HepG2 (cell line): ENCODE results near the gene FN1. TPM values are rescaled to one million over a fixed set of nuclear protein-coding genes. Genes with fewer than 3 reads are reported as not detected.

Experiments
- FOXA1 ChIP-seq, 2 experiments: fragments of 450-650 bp in 1 of 2; sonication (generic) in 1 of 2; formaldehyde crosslinking in 1 of 2; IDR thresholded peaks; 2 replicates each; pipeline versions ENCODE4 v1.4.0 to v1.6.1; 2016 to 2020; ENCODE audit warnings: missing genetic modification reagents in 1 of 2
- JUN ChIP-seq: sonication (generic); formaldehyde crosslinking; IDR thresholded peaks from 2 replicates; pipeline ENCODE4 v1.4.0; 2020; ENCODE audit warnings: mild to moderate bottlenecking, missing genetic modification reagents
- KDM5A ChIP-seq: fragments of 200-600 bp; sonication (generic); IDR thresholded peaks from 2 replicates; pipeline ENCODE4 v1.7.0; 2018; ENCODE audit warnings: antibody characterized with exemption, mild to moderate bottlenecking, low read length, borderline replicate concordance
- ONECUT2 ChIP-seq: sonication (generic); formaldehyde crosslinking; IDR thresholded peaks from 2 replicates; pipeline ENCODE4 v1.4.0; 2020; ENCODE audit warnings: missing genetic modification reagents
- TBL1XR1 ChIP-seq: fragments of 150-350 bp; IDR thresholded peaks from 2 replicates; pipeline ENCODE4 v1.6.1; 2014; ENCODE audit warnings: borderline replicate concordance, low read length; ENCODE audit not compliant: partially characterized antibody
- ZSCAN30 ChIP-seq: sonication (generic); formaldehyde crosslinking; IDR thresholded peaks from 2 replicates; pipeline ENCODE4 v1.5.0; 2020; ENCODE audit warnings: mild to moderate bottlenecking, missing genetic modification reagents
- polyA plus RNA-seq, 8 experiments: library from polyadenylated mRNA; depleted of rRNA in 3 of 8; stranded (reverse) in 7 of 8; unstranded in 1 of 8; fragments of >200 nt; fragmentation: Illumina TruSeq in 4 of 8; extraction: Trizol in 4 of 8; gene quantifications; 2 replicates each; pipeline versions ENCODE4 v1.2.1 to v1.2.3, GENCODE V29; 2011 to 2016; ENCODE audit warnings: low read depth in 4 of 8, missing spikeins in 1 of 8, mixed read lengths in 1 of 8; ENCODE audit not compliant: insufficient read depth in 1 of 8
- total RNA-seq, 5 experiments: library from RNA; depleted of rRNA; stranded (reverse); fragments of >200 nt; fragmentation: Illumina TruSeq; extraction: Trizol; gene quantifications; 2 replicates each; pipeline ENCODE4 v1.2.3, GENCODE V29; 2016; ENCODE audit warnings: low read depth in 1 of 5
- TF ChIP-seq, protein P1 (sequence below): sonication (generic); formaldehyde crosslinking; IDR thresholded peaks from 2 replicates; pipeline ENCODE4 v1.4.0; 2020; ENCODE audit warnings: missing genetic modification reagents, borderline replicate concordance
- TF ChIP-seq, protein P2 (sequence below): sonication (generic); formaldehyde crosslinking; IDR thresholded peaks from 2 replicates; pipeline ENCODE4 v1.9.0; 2022; ENCODE audit warnings: low read depth, missing genetic modification reagents
- TF ChIP-seq, protein P3 (sequence below): IDR thresholded peaks from 2 replicates; pipeline ENCODE4 v1.6.1; 2016; ENCODE audit warnings: mild to moderate bottlenecking, missing biosample characterization, missing genetic modification reagents
- TF ChIP-seq, protein P4 (sequence below): sonication (generic); formaldehyde crosslinking; IDR thresholded peaks from 2 replicates; pipeline ENCODE4 v1.4.0; 2020; ENCODE audit warnings: missing genetic modification reagents
- TF ChIP-seq, protein P5 (sequence below): sonication (generic); formaldehyde crosslinking; IDR thresholded peaks from 2 replicates; pipeline ENCODE4 v1.8.1; 2023; ENCODE audit warnings: mild to moderate bottlenecking, inconsistent platforms, moderate library complexity, missing genetic modification reagents, borderline replicate concordance

The FN1 gene
- total and polyA plus RNA-seq, 2 of the 13 experiments (the other 11 are each of a cell fraction or from before 2014, with no cell fraction given) = 1,847 to 6,471 TPM

DNA sequence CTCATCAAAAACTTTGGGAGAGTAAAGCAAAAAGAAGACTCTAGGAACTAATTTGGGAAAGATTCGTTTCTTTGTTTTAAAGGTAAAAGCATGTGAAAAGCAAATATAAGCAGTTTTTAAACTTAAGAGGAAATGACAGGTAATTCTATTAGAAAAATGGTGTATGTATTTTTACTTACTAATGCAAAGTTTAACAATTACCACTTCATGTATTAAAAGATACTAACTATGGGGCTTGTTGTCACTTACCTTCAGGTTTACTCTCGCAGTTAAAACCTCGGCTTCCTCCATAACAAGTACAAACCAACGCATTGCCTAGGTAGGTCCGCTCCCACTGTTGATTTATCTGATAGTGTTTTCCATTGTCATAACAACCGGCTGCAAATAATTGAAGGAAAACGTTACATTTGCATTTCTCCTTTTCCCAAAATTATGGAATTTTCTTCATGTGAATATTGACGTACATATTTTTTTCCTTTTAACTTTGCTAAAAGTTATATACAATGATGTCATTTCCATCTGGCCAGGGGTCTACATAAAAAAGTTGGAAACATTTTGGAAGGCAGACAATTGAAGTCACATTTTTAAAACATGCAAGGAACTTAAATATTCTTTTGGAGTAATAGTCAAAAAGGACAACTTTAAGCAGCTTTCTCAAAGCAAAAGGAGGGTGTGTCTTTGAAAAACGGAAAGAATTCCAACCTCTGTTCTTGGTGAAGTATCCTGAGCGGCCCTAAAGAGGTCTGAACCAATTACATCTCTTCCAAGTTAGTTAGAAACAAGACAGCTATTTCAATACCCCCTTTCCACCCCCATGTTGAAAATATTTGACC is 1.2 kb downstream of the FN1 start (continued):
- TF ChIP-seq, protein P1, sequence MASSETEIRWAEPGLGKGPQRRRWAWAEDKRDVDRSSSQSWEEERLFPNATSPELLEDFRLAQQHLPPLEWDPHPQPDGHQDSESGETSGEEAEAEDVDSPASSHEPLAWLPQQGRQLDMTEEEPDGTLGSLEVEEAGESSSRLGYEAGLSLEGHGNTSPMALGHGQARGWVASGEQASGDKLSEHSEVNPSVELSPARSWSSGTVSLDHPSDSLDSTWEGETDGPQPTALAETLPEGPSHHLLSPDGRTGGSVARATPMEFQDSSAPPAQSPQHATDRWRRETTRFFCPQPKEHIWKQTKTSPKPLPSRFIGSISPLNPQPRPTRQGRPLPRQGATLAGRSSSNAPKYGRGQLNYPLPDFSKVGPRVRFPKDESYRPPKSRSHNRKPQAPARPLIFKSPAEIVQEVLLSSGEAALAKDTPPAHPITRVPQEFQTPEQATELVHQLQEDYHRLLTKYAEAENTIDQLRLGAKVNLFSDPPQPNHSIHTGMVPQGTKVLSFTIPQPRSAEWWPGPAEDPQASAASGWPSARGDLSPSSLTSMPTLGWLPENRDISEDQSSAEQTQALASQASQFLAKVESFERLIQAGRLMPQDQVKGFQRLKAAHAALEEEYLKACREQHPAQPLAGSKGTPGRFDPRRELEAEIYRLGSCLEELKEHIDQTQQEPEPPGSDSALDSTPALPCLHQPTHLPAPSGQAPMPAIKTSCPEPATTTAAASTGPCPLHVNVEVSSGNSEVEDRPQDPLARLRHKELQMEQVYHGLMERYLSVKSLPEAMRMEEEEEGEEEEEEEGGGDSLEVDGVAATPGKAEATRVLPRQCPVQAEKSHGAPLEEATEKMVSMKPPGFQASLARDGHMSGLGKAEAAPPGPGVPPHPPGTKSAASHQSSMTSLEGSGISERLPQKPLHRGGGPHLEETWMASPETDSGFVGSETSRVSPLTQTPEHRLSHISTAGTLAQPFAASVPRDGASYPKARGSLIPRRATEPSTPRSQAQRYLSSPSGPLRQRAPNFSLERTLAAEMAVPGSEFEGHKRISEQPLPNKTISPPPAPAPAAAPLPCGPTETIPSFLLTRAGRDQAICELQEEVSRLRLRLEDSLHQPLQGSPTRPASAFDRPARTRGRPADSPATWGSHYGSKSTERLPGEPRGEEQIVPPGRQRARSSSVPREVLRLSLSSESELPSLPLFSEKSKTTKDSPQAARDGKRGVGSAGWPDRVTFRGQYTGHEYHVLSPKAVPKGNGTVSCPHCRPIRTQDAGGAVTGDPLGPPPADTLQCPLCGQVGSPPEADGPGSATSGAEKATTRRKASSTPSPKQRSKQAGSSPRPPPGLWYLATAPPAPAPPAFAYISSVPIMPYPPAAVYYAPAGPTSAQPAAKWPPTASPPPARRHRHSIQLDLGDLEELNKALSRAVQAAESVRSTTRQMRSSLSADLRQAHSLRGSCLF (CRISPR knock-in tag) = 0 out of 2 replicates have a peak, but pooled peaks have one; percentile 30
- TF ChIP-seq JUN (CRISPR knock-in tag) (no peak), FOXA1 (IDR thresholded peaks at IDR 0.05) (no peak), FOXA1 (CRISPR knock-in tag; IDR thresholded peaks at IDR 0.05) (0 out of 2 replicates have a peak, but pooled peaks have one; percentile 10), TBL1XR1 (no peak), ZSCAN30 (CRISPR knock-in tag) (no peak; the same call in 1 of the 2 replicates), KDM5A (0 out of 2 replicates have a peak, but pooled peaks have one; percentile 51), ONECUT2 (no peak)
- TF ChIP-seq, protein P2, sequence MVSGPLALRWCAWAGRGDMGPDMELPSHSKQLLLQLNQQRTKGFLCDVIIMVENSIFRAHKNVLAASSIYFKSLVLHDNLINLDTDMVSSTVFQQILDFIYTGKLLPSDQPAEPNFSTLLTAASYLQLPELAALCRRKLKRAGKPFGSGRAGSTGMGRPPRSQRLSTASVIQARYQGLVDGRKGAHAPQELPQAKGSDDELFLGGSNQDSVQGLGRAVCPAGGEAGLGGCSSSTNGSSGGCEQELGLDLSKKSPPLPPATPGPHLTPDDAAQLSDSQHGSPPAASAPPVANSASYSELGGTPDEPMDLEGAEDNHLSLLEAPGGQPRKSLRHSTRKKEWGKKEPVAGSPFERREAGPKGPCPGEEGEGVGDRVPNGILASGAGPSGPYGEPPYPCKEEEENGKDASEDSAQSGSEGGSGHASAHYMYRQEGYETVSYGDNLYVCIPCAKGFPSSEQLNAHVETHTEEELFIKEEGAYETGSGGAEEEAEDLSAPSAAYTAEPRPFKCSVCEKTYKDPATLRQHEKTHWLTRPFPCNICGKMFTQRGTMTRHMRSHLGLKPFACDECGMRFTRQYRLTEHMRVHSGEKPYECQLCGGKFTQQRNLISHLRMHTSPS (CRISPR knock-in tag) = no peak
- TF ChIP-seq, protein P3, sequence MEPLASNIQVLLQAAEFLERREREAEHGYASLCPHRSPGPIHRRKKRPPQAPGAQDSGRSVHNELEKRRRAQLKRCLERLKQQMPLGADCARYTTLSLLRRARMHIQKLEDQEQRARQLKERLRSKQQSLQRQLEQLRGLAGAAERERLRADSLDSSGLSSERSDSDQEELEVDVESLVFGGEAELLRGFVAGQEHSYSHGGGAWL (CRISPR knock-in tag) = no peak
- TF ChIP-seq, protein P4, sequence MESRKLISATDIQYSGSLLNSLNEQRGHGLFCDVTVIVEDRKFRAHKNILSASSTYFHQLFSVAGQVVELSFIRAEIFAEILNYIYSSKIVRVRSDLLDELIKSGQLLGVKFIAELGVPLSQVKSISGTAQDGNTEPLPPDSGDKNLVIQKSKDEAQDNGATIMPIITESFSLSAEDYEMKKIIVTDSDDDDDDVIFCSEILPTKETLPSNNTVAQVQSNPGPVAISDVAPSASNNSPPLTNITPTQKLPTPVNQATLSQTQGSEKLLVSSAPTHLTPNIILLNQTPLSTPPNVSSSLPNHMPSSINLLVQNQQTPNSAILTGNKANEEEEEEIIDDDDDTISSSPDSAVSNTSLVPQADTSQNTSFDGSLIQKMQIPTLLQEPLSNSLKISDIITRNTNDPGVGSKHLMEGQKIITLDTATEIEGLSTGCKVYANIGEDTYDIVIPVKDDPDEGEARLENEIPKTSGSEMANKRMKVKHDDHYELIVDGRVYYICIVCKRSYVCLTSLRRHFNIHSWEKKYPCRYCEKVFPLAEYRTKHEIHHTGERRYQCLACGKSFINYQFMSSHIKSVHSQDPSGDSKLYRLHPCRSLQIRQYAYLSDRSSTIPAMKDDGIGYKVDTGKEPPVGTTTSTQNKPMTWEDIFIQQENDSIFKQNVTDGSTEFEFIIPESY (CRISPR knock-in tag) = no peak
- TF ChIP-seq, protein P5, sequence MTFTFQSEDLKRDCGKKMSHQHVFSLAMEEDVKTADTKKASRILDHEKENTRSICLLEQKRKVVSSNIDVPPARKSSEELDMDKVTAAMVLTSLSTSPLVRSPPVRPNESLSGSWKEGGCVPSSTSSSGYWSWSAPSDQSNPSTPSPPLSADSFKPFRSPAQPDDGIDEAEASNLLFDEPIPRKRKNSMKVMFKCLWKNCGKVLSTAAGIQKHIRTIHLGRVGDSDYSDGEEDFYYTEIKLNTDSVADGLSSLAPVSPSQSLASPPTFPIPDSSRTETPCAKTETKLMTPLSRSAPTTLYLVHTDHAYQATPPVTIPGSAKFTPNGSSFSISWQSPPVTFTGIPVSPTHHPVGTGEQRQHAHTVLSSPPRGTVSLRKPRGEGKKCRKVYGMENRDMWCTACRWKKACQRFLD (CRISPR knock-in tag) = no peak
- TF ChIP-seq, all 625 proteins: peak for 22
